ENCODE measurements around the gene CHD9NB.

DNA sequence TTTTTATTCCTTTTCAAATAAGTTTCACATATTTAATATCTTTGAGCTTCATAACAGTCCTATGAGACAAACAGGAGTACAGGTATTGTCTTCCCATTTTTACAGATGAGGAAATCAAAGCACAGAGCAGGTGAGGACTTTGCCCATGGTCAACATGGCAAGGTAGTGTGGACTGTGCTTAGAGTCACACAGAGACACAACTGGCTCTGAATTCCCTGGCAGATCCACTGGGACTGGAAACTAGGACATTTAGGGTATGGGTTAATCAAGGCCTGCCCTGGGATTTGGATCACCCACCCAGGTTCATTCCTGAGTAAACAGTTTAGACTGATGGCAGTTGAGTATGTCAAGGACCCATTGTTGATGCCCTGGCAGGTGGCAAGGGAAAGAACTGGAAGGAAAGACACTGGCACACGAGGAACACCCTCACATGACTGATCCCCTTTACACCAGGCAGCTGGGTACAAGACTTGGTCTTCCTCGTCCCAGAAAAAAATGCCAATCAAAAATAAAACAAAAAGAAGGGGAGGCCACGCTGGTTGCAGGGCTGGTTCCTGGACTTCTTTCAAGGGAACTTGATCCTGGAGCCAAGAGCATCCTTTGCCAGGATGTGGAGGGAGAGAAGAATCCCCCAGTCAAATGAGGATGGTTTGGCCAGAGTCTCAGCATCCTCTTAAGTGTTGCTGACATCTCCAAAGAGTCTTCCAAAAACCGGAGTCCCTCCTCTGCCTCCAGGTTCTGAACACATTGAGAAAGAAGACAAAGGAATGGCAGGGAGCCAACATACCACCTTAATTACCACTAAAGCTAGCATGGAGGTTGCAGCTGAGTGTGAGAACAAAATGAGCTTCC, 37.0 kb upstream of the CHD9NB start:
- TF ChIP-seq FOXP2 (optimal IDR thresholded peaks at IDR 0.05; ENCODE audit: control extremely low read depth, extremely low read length, insufficient read depth) (no peak), EZH2 (IDR thresholded peaks at IDR 0.05) (no peak)

Data from SK-N-MC (cell line).